Measurements from ENCODE around the gene RAB29. TPM values are rescaled to one million over a fixed set of nuclear protein-coding genes. Genes with fewer than 3 reads are reported as not detected.

RAB29 gene
- total RNA-seq, 1 donor from 2014 or later: 24.4 TPM

DNA sequence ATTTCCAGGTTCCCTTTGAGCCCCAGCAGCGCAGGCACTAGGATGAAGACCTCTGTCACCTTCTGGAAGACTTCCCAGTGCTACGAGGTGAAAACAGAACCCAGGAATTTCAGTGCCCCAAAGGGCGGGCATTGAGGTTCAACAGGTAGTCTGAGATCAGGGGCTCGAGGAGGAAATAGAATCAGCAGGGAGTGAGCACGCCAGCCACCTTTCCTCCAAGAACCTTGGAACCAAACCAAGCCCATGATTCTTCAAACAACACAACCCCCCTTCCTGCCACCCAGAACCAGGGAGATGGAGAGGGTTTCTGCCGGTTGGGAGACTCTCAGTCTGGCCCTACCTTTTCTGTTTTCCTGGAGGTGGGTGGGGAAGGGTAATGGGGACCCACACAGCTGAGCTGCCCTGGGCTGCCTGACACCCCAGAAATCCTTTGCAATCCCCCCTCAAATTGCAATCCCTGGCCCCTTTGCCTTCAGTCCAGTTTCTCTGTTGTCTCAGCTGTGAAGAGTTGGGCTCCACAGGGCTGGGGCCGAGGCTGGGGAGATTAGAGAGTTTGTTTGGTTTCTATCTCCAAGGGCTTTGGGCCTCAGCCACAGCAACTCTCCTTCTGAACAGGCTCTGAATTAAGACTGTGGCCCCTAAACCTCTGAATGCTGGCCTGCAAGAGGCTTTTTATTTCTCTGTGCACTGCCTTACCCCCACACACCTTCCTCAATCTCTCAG lies 25.9 kb upstream of the RAB29 start:
- Histone ChIP-seq H3K36me3 (ENCODE audit: control insufficient read depth, insufficient read depth, low read length) (no peaks in the 10 kb centered on the region), H3K4me3 (ENCODE audit: low read depth, low read length) (no peak overlapping the region), H3K27me3 (ENCODE audit: control insufficient read depth, insufficient read depth, low read length) (no peaks in the 10 kb centered on the region)
- no peak for DNase-seq (ENCODE audit: low read depth)
- TF ChIP-seq, protein P1, sequence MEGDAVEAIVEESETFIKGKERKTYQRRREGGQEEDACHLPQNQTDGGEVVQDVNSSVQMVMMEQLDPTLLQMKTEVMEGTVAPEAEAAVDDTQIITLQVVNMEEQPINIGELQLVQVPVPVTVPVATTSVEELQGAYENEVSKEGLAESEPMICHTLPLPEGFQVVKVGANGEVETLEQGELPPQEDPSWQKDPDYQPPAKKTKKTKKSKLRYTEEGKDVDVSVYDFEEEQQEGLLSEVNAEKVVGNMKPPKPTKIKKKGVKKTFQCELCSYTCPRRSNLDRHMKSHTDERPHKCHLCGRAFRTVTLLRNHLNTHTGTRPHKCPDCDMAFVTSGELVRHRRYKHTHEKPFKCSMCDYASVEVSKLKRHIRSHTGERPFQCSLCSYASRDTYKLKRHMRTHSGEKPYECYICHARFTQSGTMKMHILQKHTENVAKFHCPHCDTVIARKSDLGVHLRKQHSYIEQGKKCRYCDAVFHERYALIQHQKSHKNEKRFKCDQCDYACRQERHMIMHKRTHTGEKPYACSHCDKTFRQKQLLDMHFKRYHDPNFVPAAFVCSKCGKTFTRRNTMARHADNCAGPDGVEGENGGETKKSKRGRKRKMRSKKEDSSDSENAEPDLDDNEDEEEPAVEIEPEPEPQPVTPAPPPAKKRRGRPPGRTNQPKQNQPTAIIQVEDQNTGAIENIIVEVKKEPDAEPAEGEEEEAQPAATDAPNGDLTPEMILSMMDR (IDR thresholded peaks at IDR 0.05; ENCODE audit: insufficient read depth, low read length, poor library complexity, severe bottlenecking): no peak

DNA sequence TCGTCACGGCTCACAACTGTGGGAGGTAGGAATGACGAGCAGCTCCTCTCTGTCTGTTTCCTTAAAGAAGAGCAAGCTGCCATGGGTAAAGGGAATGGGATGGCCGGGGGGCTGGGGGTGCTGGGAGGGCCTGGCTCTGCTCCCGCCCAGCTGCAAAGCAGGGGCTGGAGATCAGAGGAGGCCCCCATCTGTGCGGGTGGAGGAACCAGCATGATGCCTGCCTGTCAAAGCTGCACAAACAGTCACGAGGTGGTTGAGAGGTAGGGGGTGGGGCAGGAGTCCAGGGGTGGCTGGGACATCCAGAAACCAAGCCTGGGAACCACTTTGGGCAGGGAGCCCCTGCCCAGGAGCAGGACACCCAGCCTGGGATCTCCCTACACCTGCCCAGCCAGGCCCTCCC lies 25.1 kb upstream of the RAB29 start:
- DNase-seq (ENCODE audit: low read depth): no peak
- TF ChIP-seq, protein P1 (IDR thresholded peaks at IDR 0.05; ENCODE audit: insufficient read depth, low read length, poor library complexity, severe bottlenecking): no peak
- Histone ChIP-seq H3K4me3 (ENCODE audit: low read depth, low read length) (no peak overlapping the region), H3K36me3 (ENCODE audit: control insufficient read depth, insufficient read depth, low read length) (no peaks in the 10 kb centered on the region), H3K27me3 (ENCODE audit: control insufficient read depth, insufficient read depth, low read length) (no peaks in the 10 kb centered on the region)

- no peak for DNase-seq (ENCODE audit: low read depth)
- H3K4me3 ChIP-seq (ENCODE audit: low read depth, low read length): no peak overlapping the region
- TF ChIP-seq, protein P1 (IDR thresholded peaks at IDR 0.05; ENCODE audit: insufficient read depth, low read length, poor library complexity, severe bottlenecking): no peak
- no peaks in the 10 kb centered on the region for H3K27me3 ChIP-seq (ENCODE audit: control insufficient read depth, insufficient read depth, low read length)
- H3K36me3 ChIP-seq (ENCODE audit: control insufficient read depth, insufficient read depth, low read length): no peaks in the 10 kb centered on the region
Measured at GRCh38 chr1:205798577-205798976, 23.3 kb upstream of the RAB29 start.

GRCh38 chr1:205797168-205797567 lies 21.9 kb upstream of the RAB29 start:
- TF ChIP-seq, protein P1 (IDR thresholded peaks at IDR 0.05; ENCODE audit: insufficient read depth, low read length, poor library complexity, severe bottlenecking): no peak
- H3K36me3 ChIP-seq (ENCODE audit: control insufficient read depth, insufficient read depth, low read length): no peaks in the 10 kb centered on the region
- DNase-seq (ENCODE audit: low read depth): no peak
- H3K27me3 ChIP-seq (ENCODE audit: control insufficient read depth, insufficient read depth, low read length): no peaks in the 10 kb centered on the region
- H3K4me3 ChIP-seq (ENCODE audit: low read depth, low read length): no peak overlapping the region

DNA sequence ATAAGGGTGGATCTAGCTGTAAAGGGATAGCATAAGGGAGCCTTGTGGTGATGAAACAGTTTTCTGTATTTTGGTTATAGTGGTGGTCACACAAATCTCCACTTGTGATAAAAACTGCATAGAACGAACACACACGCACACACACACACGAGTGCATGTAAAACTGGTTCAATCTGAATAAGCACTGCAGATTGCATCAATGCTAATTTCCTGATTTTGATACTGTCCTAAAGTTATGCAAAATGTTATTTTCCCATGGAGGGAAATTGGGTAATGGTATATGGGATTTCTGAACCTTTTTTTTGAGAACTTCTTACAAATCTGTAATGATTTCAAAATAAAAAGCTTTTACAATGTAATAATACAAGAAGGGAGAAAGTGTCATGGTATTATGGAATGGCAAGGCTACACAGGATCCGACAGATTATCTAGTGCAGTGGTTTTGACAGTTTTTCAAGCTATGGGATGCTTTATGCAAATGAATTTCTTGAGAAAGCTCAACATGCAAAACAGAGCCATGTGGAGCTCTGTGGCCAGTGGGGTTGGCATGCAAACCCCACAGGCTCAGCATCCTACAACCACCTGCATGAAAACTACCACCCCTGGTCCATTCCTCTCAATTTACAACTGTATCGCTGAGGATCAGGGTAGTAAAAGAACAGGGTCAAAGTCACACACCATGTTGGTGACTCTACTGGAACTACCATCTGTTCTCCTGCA lies 18.9 kb upstream of the RAB29 start:
- no peaks in the 10 kb centered on the region for H3K27me3 ChIP-seq (ENCODE audit: control insufficient read depth, insufficient read depth, low read length)
- TF ChIP-seq, protein P1 (IDR thresholded peaks at IDR 0.05; ENCODE audit: insufficient read depth, low read length, poor library complexity, severe bottlenecking): no peak
- no peak for DNase-seq (ENCODE audit: low read depth)
- no peak overlapping the region for H3K4me3 ChIP-seq (ENCODE audit: low read depth, low read length)
- no peaks in the 10 kb centered on the region for H3K36me3 ChIP-seq (ENCODE audit: control insufficient read depth, insufficient read depth, low read length)

All from kidney epithelial cell (primary cell).